HCT116 (cell line): ENCODE results near the gene CLCN4. TPM values are rescaled to one million over a fixed set of nuclear protein-coding genes. Genes with fewer than 3 reads are reported as not detected.

ENCODE experiments used
- ATAC-seq: fragments of 200-7000 bp; cut with Tn5 transposase; 2 replicates; pipeline ENCODE4 v1.9.1; 2020; ENCODE audit warnings: mild to moderate bottlenecking, moderate library complexity
- BruUV-seq: library from RNA; stranded (reverse); fragments of 400-500 nt; replicated peaks from 2 replicates; lab custom pipeline; 2021; lab: Mats Ljungman, UMichigan
- CTCF ChIA-PET: fragments of 300-600 bp; sonication (Branson Sonifier 250); formaldehyde crosslinking; loops from one replicate; lab custom pipeline; 2021; ENCODE audit warnings: antibody characterized with exemption; lab: Charles Lee
- POLR2A ChIA-PET: fragments of 300-600, 350-600 bp; sonication (Branson Sonifier 250); formaldehyde crosslinking; loops from one replicate; lab custom pipeline; 2021; ENCODE audit warnings: antibody characterized with exemption; lab: Charles Lee
- RAD21 ChIA-PET, 2 experiments: fragments of 300-600 bp; sonication (Branson Sonifier 250); formaldehyde crosslinking; loops; one replicate each; lab custom pipeline; 2023; ENCODE audit warnings: low total read pairs in 2 of 2; ENCODE audit not compliant: uncharacterized antibody in 2 of 2, unreplicated experiment in 2 of 2, low non-redundant PET in 1 of 2; lab: Charles Lee
- DNase-seq: peaks from one replicate; pipeline ENCODE4 v3.0.0-alpha.2; 2010; ENCODE audit warnings: low read depth, low spot score
- H2AFZ ChIP-seq: fragments of 200-600 bp; shearing (Covaris generic), sonication (generic); 2 replicates; pipeline ENCODE4 v1.6.1; 2017; ENCODE audit warnings: low read depth, mixed run types, mixed read lengths, antibody characterized with exemption, low read length; ENCODE audit not compliant: poor library complexity, severe bottlenecking
- H3K27ac ChIP-seq: 2 replicates; pipeline ENCODE4 v1.5.1; 2012; ENCODE audit warnings: low read depth, low read length
- H3K27me3 ChIP-seq: fragments of 200-600 bp; sonication (generic); 2 replicates; pipeline ENCODE4 v1.6.1; 2016; ENCODE audit warnings: mixed run types, low read length, mixed read lengths; ENCODE audit not compliant: insufficient read depth
- H3K36me3 ChIP-seq, 2 experiments: fragments of 200-500 bp in 1 of 2; fragments of 200-600 bp in 1 of 2; sonication (Bioruptor generic) in 1 of 2; sonication (generic) in 1 of 2; 2 replicates each; pipeline versions ENCODE4 v1.5.1 to v1.6.1; 2014 to 2016; ENCODE audit warnings: low read length in 2 of 2, inconsistent platforms in 1 of 2, mixed read lengths in 1 of 2, mixed run types in 1 of 2; ENCODE audit not compliant: insufficient read depth in 2 of 2, control insufficient read depth in 1 of 2
- H3K4me1 ChIP-seq, 2 experiments: fragments of 200-600 bp in 1 of 2; sonication (generic) in 1 of 2; 2 replicates each; pipeline versions ENCODE4 v1.5.1 to v1.6.1; 2012 to 2017; ENCODE audit warnings: low read length in 2 of 2, inconsistent platforms in 1 of 2, mild to moderate bottlenecking in 1 of 2, mixed read lengths in 1 of 2, mixed run types in 1 of 2, moderate library complexity in 1 of 2; ENCODE audit not compliant: insufficient read depth in 2 of 2, control insufficient read depth in 1 of 2
- H3K4me2 ChIP-seq: fragments of 200-600 bp; sonication (generic); 2 replicates; pipeline ENCODE4 v1.6.1; 2017; ENCODE audit warnings: mixed run types, low read length, mixed read lengths
- H3K4me3 ChIP-seq, 2 experiments: fragments of 200-600 bp in 1 of 2; sonication (generic) in 1 of 2; replicated peaks in 1 of 2; 2 replicates each; pipeline ENCODE4 v1.5.1; 2011 to 2016; ENCODE audit warnings: low read length in 2 of 2, control low read depth in 1 of 2, low read depth in 1 of 2, mild to moderate bottlenecking in 1 of 2, mixed read lengths in 1 of 2, mixed run types in 1 of 2
- H3K79me2 ChIP-seq: fragments of 200-600 bp; sonication (generic); 2 replicates; pipeline ENCODE4 v1.6.1; 2017; ENCODE audit warnings: mild to moderate bottlenecking, mixed run types, low read length, moderate library complexity, mixed read lengths; ENCODE audit not compliant: insufficient read depth
- H3K9ac ChIP-seq: fragments of 200-600 bp; sonication (generic); 2 replicates; pipeline ENCODE4 v1.6.1; 2016; ENCODE audit warnings: low read length, mixed read lengths
- H3K9me2 ChIP-seq: fragments of 200-600 bp; sonication (generic), shearing (Covaris generic); 2 replicates; pipeline ENCODE4 v1.6.1; 2017; ENCODE audit warnings: mixed run types, mild to moderate bottlenecking, moderate library complexity; ENCODE audit not compliant: insufficient read depth
- H3K9me3 ChIP-seq, 2 experiments: fragments of 200-500 bp in 1 of 2; fragments of 200-600 bp in 1 of 2; sonication (Bioruptor generic) in 1 of 2; sonication (generic) in 1 of 2; 2 replicates each; pipeline ENCODE4 v1.6.1; 2014 to 2017; ENCODE audit warnings: low read length in 2 of 2, mixed read lengths in 2 of 2, inconsistent platforms in 1 of 2, low read depth in 1 of 2, mild to moderate bottlenecking in 1 of 2, mixed run types in 1 of 2, moderate library complexity in 1 of 2; ENCODE audit not compliant: control insufficient read depth in 1 of 2, insufficient read depth in 1 of 2
- H4K20me1 ChIP-seq: fragments of 200-600 bp; sonication (generic), shearing (Covaris generic); 2 replicates; pipeline ENCODE4 v1.6.1; 2017; ENCODE audit warnings: mixed run types, mild to moderate bottlenecking, moderate library complexity; ENCODE audit not compliant: insufficient read depth
- CEBPB ChIP-seq: IDR thresholded peaks from 2 replicates; pipeline ENCODE4 v1.6.1; 2012; ENCODE audit warnings: low read depth
- EGR1 ChIP-seq: IDR thresholded peaks from 2 replicates; pipeline ENCODE4 v1.6.1; 2012; ENCODE audit warnings: low read depth
- EZH2phosphoT487 ChIP-seq: fragments of 200-600 bp; IDR thresholded peaks from 2 replicates; pipeline ENCODE4 v1.6.1; 2018; ENCODE audit warnings: antibody characterized with exemption, borderline replicate concordance
- JUND ChIP-seq: IDR thresholded peaks from 2 replicates; pipeline ENCODE4 v1.6.1; 2012
- POLR2A ChIP-seq: IDR thresholded peaks from 2 replicates; pipeline ENCODE4 v1.7.0; 2011; ENCODE audit warnings: borderline replicate concordance; ENCODE audit not compliant: insufficient read depth, insufficient read length; ENCODE audit errors: extremely low read depth
- RAD21 ChIP-seq: IDR thresholded peaks from 2 replicates; pipeline ENCODE4 v1.6.1; 2012; ENCODE audit warnings: low read depth, mild to moderate bottlenecking
- SRF ChIP-seq: IDR thresholded peaks from 2 replicates; pipeline ENCODE4 v1.6.1; 2012; ENCODE audit warnings: low read depth
- TCF7L2 ChIP-seq: IDR thresholded peaks from 2 replicates; pipeline ENCODE4 v1.7.0; 2011; ENCODE audit warnings: borderline replicate concordance, inconsistent platforms; ENCODE audit not compliant: insufficient read depth, insufficient read length; ENCODE audit errors: extremely low read depth
- YY1 ChIP-seq: IDR thresholded peaks from 2 replicates; pipeline ENCODE4 v1.6.1; 2011; ENCODE audit warnings: low read length, low read depth, moderate library complexity, mild to moderate bottlenecking; ENCODE audit not compliant: insufficient replicate concordance; ENCODE audit errors: extremely low read depth
- intact Hi-C: fragments of 100-400 bp; cut with micrococcal nuclease; formaldehyde crosslinking; loops from 2 replicates; pipeline ENCODE4 v1.10.0; 2022
- total RNA-seq: library from RNA; stranded (reverse); gene quantifications from one replicate; pipeline ENCODE4 v1.2.1, GENCODE V29; 2021; ENCODE audit not compliant: unreplicated experiment
- TF ChIP-seq, protein P1 (sequence below): IDR thresholded peaks from 2 replicates; pipeline ENCODE4 v1.6.1; 2012; ENCODE audit warnings: low read depth

The CLCN4 gene
- total RNA-seq, 1 experiment from 2014 or later, result 3.1 TPM

DNA sequence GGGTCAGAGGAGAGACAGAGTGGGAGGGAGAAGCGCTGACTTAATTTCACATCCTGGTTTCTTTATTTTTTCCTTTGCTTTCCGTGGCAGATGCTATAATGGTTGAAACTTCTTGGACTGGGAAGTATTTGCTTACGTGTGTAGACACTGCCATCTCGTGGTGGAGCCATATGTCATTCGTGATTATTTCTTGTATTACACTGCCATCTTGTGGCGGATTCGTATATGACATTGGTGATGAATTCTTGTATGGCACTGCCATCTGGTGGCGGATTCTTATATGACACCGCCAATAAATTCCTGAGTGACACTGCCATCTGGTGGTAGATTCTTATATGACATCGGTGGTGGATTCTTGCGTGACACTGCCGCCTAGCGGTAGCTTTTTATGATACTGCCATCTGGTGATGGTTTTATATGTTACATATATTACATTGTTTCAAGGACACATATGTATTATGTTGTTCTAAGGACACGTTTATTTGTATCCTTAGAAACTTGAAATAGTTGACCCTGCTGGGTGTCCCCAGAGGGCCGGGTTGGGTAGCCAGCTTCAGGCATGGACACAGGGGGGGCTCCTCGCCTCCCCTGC lies 37.3 kb upstream of the CLCN4 start (continued):
- TF ChIP-seq, protein P1, sequence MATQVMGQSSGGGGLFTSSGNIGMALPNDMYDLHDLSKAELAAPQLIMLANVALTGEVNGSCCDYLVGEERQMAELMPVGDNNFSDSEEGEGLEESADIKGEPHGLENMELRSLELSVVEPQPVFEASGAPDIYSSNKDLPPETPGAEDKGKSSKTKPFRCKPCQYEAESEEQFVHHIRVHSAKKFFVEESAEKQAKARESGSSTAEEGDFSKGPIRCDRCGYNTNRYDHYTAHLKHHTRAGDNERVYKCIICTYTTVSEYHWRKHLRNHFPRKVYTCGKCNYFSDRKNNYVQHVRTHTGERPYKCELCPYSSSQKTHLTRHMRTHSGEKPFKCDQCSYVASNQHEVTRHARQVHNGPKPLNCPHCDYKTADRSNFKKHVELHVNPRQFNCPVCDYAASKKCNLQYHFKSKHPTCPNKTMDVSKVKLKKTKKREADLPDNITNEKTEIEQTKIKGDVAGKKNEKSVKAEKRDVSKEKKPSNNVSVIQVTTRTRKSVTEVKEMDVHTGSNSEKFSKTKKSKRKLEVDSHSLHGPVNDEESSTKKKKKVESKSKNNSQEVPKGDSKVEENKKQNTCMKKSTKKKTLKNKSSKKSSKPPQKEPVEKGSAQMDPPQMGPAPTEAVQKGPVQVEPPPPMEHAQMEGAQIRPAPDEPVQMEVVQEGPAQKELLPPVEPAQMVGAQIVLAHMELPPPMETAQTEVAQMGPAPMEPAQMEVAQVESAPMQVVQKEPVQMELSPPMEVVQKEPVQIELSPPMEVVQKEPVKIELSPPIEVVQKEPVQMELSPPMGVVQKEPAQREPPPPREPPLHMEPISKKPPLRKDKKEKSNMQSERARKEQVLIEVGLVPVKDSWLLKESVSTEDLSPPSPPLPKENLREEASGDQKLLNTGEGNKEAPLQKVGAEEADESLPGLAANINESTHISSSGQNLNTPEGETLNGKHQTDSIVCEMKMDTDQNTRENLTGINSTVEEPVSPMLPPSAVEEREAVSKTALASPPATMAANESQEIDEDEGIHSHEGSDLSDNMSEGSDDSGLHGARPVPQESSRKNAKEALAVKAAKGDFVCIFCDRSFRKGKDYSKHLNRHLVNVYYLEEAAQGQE, result no peak
- TF ChIP-seq POLR2A (no peak), RAD21 (peak; percentile 99)

DNA sequence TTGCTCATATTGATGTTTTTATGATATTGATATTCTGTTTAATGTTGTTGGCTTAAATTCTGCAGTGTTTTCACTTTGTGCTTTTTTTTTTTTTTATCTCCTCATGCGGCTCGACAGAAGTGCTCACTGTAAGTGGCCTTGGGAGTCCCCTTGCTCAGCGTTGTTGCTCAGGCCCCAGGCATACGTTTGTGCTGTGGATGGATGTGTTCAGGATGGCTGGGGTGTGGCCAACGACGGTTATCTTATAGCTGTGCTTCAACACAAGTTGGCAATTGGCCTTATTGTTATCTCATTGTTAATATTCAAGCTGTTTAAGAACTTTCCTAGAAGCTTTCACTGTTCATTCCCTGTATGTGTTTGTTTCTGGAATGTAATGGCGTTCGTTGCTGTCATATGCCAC lies 36.4 kb upstream of the CLCN4 start:
- no TSS peak for BruUV-seq
- POLR2A ChIA-PET, result no interaction called here
- TF ChIP-seq SRF (no peak), YY1 (no peak), JUND (no peak), RAD21 (no peak), TCF7L2 (no peak), CEBPB (no peak), EGR1 (no peak), EZH2phosphoT487 (no peak)

More for the DNA sequence above, 36.4 kb upstream of the CLCN4 start:
- Histone ChIP-seq H3K9me3 (peaks cover 8 to 20% of the 10 kb centered on the region in 2 experiments; a peak in 2 of 4 replicates), H3K9me2 (no peaks in the 10 kb centered on the region), H4K20me1 (no peaks in the 10 kb centered on the region), H3K36me3 (no peaks in the 10 kb centered on the region), H3K4me3 (no peak overlapping the region), H3K27me3 (no peaks in the 10 kb centered on the region), H2AFZ (no peak overlapping the region), H3K79me2 (no peaks in the 10 kb centered on the region), H3K9ac (no peak overlapping the region), H3K27ac (no peak overlapping the region), H3K4me2 (no peak overlapping the region), H3K4me1 (no peaks in the 10 kb centered on the region)
- DNase-seq (no peak), ATAC-seq (no peak)
- intact Hi-C loops, result no loop called here
- RAD21 ChIA-PET, result no interaction called here
- CTCF ChIA-PET, result no interaction called here
